BLaER1 (cell line): ENCODE results near the gene ADPRH.

ENCODE experiments used
- H3K27ac ChIP-seq: shearing (Covaris generic); formaldehyde crosslinking; 2 replicates; pipeline ENCODE4 v1.8.1; 2022
- H3K27me3 ChIP-seq: shearing (Covaris generic); formaldehyde crosslinking; 2 replicates; pipeline ENCODE4 v1.8.1; 2022
- H3K36me3 ChIP-seq: shearing (Covaris generic); formaldehyde crosslinking; 2 replicates; pipeline ENCODE4 v1.8.1; 2022
- H3K4me1 ChIP-seq: shearing (Covaris generic); formaldehyde crosslinking; 2 replicates; pipeline ENCODE4 v1.8.1; 2022
- H3K4me2 ChIP-seq: shearing (Covaris generic); formaldehyde crosslinking; 2 replicates; pipeline ENCODE4 v1.8.1; 2022
- H3K4me3 ChIP-seq: shearing (Covaris generic); formaldehyde crosslinking; 2 replicates; pipeline ENCODE4 v1.8.1; 2022
- H3K9ac ChIP-seq: shearing (Covaris generic); formaldehyde crosslinking; 2 replicates; pipeline ENCODE4 v1.8.1; 2022
- H3K9me3 ChIP-seq: shearing (Covaris generic); formaldehyde crosslinking; 2 replicates; pipeline ENCODE4 v1.8.1; 2022
- H4K20me1 ChIP-seq: shearing (Covaris generic); formaldehyde crosslinking; 2 replicates; pipeline ENCODE4 v1.8.1; 2022
- Cebpa-rat ChIP-seq: shearing (Covaris generic); IDR thresholded peaks from 2 replicates; pipeline ENCODE4 v1.8.1; 2022

Gene ADPRH

DNA sequence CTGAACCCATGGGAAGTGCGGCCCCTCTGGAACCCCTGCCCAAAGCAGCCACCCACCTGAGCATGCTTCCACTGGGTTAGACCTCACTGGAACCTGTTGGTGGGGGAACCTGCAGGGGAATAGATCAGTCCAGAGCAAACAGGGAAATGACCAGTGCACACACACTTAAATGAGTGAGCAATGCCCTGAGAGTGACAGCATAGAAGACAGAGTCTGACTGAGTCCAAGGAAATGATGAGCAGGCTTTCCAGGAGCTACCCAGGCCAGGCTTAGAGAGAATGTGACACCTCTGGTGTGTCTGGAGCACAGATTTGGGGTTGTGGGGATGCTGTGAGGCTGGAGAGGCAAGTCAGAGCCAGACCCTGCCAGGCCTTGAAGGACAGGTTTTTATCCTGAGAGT, 46.9 kb downstream of the ADPRH start:
- no peak for TF ChIP-seq Cebpa-rat
- H3K4me1 ChIP-seq, result no peaks in the 10 kb centered on the region
- H3K4me3 ChIP-seq, result no peak overlapping the region
- no peak overlapping the region for H3K27ac ChIP-seq
- H3K9me3 ChIP-seq, result no peaks in the 10 kb centered on the region
- no peaks in the 10 kb centered on the region for H3K27me3 ChIP-seq
- H3K9ac ChIP-seq, result no peak overlapping the region
- H3K36me3 ChIP-seq, result no peaks in the 10 kb centered on the region
- H3K4me2 ChIP-seq, result no peak overlapping the region
- no peaks in the 10 kb centered on the region for H4K20me1 ChIP-seq

DNA sequence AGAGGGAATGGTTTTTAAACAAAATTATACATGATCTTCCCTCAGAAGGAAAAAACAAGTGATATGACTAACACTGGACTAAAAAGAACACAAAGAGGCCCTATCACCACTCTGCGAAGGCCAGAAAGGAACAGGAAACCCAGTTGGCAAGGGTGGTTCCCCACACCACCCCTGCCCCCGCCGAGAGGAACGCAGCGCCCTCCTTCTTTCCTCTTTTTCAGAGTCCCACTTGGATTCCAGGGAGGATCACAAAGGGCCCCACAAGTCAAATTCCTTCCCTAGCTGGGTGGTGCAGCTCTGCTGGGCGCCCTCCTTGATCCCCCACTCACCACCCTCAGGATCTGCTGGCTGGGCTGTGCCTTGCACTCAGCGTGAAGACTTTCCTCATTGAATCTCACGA, 48.2 kb downstream of the ADPRH start:
- no peaks in the 10 kb centered on the region for H3K9me3 ChIP-seq
- no peaks in the 10 kb centered on the region for H4K20me1 ChIP-seq
- H3K27me3 ChIP-seq, result no peaks in the 10 kb centered on the region
- no peak overlapping the region for H3K4me2 ChIP-seq
- no peaks in the 10 kb centered on the region for H3K36me3 ChIP-seq
- no peak overlapping the region for H3K27ac ChIP-seq
- H3K9ac ChIP-seq, result no peak overlapping the region
- no peaks in the 10 kb centered on the region for H3K4me1 ChIP-seq
- no peak for TF ChIP-seq Cebpa-rat
- no peak overlapping the region for H3K4me3 ChIP-seq

DNA sequence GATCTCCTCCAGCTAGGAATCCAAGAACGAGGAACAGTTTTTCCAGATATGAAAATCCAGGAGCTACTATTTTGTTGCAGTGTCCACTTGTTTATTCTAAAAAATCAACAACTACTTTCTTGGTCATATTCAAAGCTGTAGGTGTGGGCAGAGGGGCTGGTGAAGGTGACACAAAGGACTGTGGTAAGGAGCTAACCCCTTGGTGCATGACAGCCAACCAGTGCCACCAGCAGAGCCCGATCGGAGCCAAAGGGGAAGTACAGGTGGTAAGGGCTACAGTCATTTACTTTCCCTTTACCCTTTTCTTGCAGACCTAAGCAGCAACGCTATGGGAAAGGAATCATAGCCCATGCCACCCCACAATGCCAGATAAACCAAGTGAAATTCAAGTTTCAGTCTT, 49.1 kb downstream of the ADPRH start:
- H3K36me3 ChIP-seq, result no peaks in the 10 kb centered on the region
- H3K4me1 ChIP-seq, result no peaks in the 10 kb centered on the region
- no peak overlapping the region for H3K9ac ChIP-seq
- H3K4me3 ChIP-seq, result no peak overlapping the region
- H4K20me1 ChIP-seq, result no peaks in the 10 kb centered on the region
- no peaks in the 10 kb centered on the region for H3K9me3 ChIP-seq
- no peak overlapping the region for H3K27ac ChIP-seq
- no peak overlapping the region for H3K4me2 ChIP-seq
- no peaks in the 10 kb centered on the region for H3K27me3 ChIP-seq
- TF ChIP-seq Cebpa-rat, result no peak

DNA sequence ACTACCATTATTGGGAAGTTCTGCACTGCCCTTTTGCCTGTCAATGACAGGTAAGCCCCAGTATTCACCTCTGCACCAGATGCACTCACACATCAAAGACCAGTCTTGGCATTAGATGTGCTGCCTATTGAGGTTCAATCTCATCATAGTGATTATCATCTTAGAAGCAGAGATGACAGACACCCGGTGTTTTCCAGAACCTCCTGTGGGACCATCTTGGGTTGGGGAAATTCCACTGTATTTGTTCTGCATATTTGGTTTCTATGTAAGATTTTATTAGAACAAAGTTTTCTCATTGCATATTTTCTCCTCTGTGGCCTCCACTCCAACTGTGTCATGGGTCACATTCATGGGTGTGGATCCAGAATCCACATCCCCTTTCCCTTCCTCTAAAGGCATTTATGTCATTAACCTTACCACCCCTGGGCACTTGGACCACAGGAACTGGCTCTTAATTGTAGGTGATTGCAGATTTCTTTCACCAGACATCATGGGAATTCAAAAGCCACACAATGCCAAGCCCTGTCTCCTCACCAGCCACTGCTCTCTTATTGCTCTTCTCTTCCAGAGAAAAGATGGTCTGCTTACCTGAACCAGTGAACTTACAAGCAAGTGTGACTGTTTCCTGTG, 49.6 kb downstream of the ADPRH start:
- TF ChIP-seq Cebpa-rat, result no peak
- no peaks in the 10 kb centered on the region for H3K4me1 ChIP-seq
- no peaks in the 10 kb centered on the region for H3K36me3 ChIP-seq
- H4K20me1 ChIP-seq, result no peaks in the 10 kb centered on the region
- H3K27me3 ChIP-seq, result no peaks in the 10 kb centered on the region
- no peak overlapping the region for H3K27ac ChIP-seq
- no peak overlapping the region for H3K4me3 ChIP-seq
- H3K4me2 ChIP-seq, result no peak overlapping the region
- H3K9ac ChIP-seq, result no peak overlapping the region
- no peaks in the 10 kb centered on the region for H3K9me3 ChIP-seq

DNA sequence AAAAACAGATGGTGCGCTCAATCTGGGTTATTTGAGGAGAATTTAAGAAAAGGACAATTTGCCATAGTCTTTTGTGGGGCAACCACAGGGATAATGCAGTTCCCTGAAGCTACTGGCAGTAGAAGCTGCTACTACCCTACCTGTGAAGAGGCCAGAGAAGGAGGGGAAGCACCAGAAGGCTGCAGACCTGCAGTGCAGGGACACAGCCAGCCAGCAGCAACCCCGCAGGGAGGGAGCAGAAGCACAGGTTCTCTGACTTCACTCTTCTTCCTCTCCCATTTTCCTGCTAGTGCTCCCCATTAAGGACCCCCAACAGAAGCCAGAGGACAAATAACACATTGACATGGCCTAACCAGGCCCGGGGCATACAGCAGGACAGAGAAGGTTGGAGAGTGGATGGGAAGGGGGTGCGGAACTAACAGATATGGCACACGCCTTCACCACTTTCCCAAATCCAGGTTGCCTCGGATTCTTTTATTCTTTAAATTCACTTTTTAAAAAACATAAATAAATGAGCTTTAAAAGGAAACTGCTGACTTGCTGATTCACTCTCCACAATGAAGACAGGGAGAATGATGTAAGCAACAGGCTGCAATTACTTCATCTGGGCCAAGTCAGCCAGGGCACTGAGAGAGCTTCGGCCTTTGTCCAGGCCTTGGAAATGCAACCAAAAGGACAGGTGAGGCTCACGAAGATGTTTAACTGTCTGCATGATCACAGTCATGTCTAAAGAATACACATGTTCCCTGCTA, 51.0 kb downstream of the ADPRH start:
- Histone ChIP-seq H3K9ac (no peak overlapping the region), H3K27me3 (no peaks in the 10 kb centered on the region), H3K36me3 (no peaks in the 10 kb centered on the region), H3K27ac (no peak overlapping the region), H3K4me3 (no peak overlapping the region), H3K4me2 (no peak overlapping the region), H4K20me1 (no peaks in the 10 kb centered on the region), H3K4me1 (no peaks in the 10 kb centered on the region), H3K9me3 (no peaks in the 10 kb centered on the region)
- TF ChIP-seq Cebpa-rat, result no peak

DNA sequence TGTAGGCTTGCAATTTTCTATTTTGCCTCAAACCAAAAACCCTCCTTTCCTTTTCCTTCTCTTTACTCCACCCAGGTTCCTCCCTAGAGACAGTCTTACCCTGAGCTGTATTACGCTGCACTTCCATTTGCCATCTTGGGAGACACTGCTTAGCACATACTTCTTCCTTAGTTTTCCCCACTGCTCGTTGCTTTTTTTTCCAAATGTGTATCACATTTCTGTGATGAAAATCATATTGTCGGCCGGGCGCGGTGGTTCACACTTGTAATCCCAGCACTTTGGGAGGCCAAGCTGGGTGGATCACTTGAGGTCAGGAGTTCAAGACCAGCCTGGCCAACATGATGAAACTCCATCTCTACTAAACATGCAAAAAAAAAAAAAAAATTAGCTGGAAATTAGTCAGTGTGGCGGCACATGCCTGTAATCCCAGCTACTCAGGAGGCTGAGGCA, 51.6 kb downstream of the ADPRH start:
- H3K27ac ChIP-seq, result no peak overlapping the region
- no peaks in the 10 kb centered on the region for H3K4me1 ChIP-seq
- H3K9me3 ChIP-seq, result no peaks in the 10 kb centered on the region
- TF ChIP-seq Cebpa-rat, result no peak
- H3K9ac ChIP-seq, result no peak overlapping the region
- no peaks in the 10 kb centered on the region for H4K20me1 ChIP-seq
- no peak overlapping the region for H3K4me2 ChIP-seq
- no peak overlapping the region for H3K4me3 ChIP-seq
- no peaks in the 10 kb centered on the region for H3K36me3 ChIP-seq
- H3K27me3 ChIP-seq, result no peaks in the 10 kb centered on the region

DNA sequence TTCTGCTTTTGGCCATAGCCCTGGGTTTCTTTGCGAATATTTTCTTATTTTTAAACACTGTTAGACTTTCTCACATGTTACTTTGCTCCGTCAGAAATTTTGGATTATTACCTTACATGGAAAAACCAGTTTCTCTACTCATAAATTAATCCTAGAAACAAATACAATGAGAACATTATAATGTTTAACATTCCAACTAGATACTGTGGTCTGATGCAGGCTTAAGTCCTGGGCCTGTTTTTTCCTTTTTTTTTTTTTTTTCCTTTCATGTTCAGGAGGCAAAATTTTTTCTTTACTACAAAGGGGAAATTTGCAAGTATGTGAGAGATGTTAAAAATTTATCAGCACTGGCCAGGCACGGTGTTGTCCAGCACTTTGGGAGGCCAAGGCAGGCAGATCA, 52.2 kb downstream of the ADPRH start:
- Histone ChIP-seq H3K4me1 (no peaks in the 10 kb centered on the region), H3K9me3 (no peaks in the 10 kb centered on the region), H4K20me1 (no peaks in the 10 kb centered on the region), H3K9ac (no peak overlapping the region), H3K27ac (no peak overlapping the region), H3K36me3 (no peaks in the 10 kb centered on the region), H3K27me3 (no peaks in the 10 kb centered on the region), H3K4me2 (no peak overlapping the region), H3K4me3 (no peak overlapping the region)
- TF ChIP-seq Cebpa-rat, result no peak

DNA sequence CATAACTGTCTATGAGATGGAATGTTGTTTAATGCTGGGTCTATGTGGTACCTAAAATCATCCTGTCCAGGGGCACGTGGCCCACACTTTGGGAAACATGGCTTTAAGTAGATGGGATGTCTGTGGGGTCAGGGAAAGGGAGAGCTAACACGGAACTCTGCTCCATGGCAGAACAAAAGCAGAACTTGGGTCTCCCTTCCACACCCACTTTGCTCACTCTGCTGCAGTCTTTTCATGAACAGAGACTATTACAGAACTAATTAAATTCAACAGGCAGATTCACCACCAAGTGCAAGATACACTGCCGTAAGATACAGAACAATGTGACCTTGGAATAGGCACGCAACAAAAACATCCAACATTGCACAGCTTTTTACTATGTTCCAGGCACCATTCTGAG, 52.9 kb downstream of the ADPRH start:
- no peak overlapping the region for H3K27ac ChIP-seq
- H3K4me3 ChIP-seq, result no peak overlapping the region
- no peak overlapping the region for H3K4me2 ChIP-seq
- H4K20me1 ChIP-seq, result no peaks in the 10 kb centered on the region
- no peaks in the 10 kb centered on the region for H3K9me3 ChIP-seq
- no peaks in the 10 kb centered on the region for H3K27me3 ChIP-seq
- no peaks in the 10 kb centered on the region for H3K4me1 ChIP-seq
- no peaks in the 10 kb centered on the region for H3K36me3 ChIP-seq
- H3K9ac ChIP-seq, result no peak overlapping the region
- TF ChIP-seq Cebpa-rat, result no peak

DNA sequence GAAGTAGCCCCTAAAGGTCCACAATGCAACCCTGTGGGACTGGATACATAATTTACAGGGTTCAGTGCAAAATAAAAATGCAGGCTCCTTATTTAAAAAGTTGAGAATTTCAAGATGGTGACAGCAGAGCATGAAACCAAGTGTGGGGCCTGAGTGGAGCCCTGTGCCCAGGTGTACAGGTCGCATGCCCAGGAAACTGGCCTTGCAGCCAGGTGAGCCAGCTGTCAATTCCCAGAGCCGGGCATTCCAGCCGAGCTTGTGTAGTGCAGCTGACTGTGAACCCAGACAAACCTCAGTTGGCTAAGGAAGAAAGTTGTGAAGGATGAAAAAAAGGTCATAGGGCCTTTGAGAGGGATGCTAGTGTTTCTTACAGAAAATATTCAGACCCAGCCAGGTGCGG, 53.5 kb downstream of the ADPRH start:
- Histone ChIP-seq H3K9me3 (no peaks in the 10 kb centered on the region), H3K27ac (no peak overlapping the region), H3K4me3 (no peak overlapping the region), H3K4me1 (peaks cover 3% of the 10 kb centered on the region), H3K9ac (no peak overlapping the region), H3K36me3 (no peaks in the 10 kb centered on the region), H3K4me2 (no peak overlapping the region), H3K27me3 (no peaks in the 10 kb centered on the region), H4K20me1 (no peaks in the 10 kb centered on the region)
- TF ChIP-seq Cebpa-rat, result no peak

DNA sequence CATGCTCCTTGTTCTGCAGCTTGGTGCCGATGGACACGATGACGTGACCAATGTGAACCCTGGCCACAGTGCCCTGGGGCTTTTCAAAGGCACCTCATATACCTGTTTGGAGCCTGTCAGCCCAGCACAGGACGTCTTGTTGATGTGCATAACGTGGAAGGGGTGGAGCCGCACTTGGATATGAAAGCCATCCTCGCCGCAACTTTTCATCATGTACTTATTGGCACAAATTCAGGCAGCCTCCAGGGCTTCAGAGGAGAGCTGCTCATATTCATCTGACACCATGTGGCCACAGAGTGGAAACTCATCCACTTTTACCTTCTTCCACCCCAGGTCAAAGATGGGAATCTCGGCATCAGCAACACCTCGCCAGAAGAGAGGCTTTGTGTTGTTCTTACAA, 56.4 kb downstream of the ADPRH start:
- Histone ChIP-seq H3K9ac (no peak overlapping the region), H3K9me3 (no peaks in the 10 kb centered on the region), H3K36me3 (no peaks in the 10 kb centered on the region), H4K20me1 (no peaks in the 10 kb centered on the region), H3K27me3 (no peaks in the 10 kb centered on the region), H3K4me3 (no peak overlapping the region), H3K27ac (no peak overlapping the region), H3K4me2 (no peak overlapping the region), H3K4me1 (peaks cover 16% of the 10 kb centered on the region)
- no peak for TF ChIP-seq Cebpa-rat

DNA sequence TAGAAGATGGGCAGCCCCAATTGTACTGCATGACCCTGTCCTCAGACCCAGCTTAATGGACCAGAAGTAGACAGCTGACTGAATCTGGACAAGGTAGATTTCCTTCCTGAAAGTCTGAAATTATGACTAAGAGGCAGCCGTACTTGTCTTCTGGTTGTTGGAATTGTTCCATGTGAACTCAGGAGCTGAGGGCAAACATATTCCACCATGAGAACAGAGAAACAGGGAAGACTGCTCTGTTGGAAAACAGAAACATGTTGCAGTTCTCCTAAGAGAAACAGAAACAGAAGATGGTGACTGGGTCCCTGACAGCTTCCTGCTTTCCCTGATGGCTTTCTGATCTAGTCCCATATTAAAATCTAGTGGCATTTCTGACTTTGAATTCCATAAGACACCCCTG, 57.0 kb downstream of the ADPRH start:
- H3K27me3 ChIP-seq, result no peaks in the 10 kb centered on the region
- no peak overlapping the region for H3K27ac ChIP-seq
- H3K9ac ChIP-seq, result no peak overlapping the region
- no peaks in the 10 kb centered on the region for H4K20me1 ChIP-seq
- no peak for TF ChIP-seq Cebpa-rat
- H3K4me1 ChIP-seq, result peaks cover 16% of the 10 kb centered on the region
- H3K36me3 ChIP-seq, result no peaks in the 10 kb centered on the region
- H3K4me2 ChIP-seq, result no peak overlapping the region
- H3K4me3 ChIP-seq, result no peak overlapping the region
- H3K9me3 ChIP-seq, result no peaks in the 10 kb centered on the region
